Fibroblast of mammary gland (primary cell): Measurements from ENCODE around the gene C11orf52.

Source experiments
- DNase-seq: peaks from one replicate; pipeline ENCODE4 v3.0.0-alpha.2; 2010; ENCODE audit warnings: low read depth
- H3K4me3 ChIP-seq: 2 replicates; pipeline ENCODE4 v1.5.1; 2011; ENCODE audit warnings: low read depth, mild to moderate bottlenecking, low read length, moderate library complexity; ENCODE audit not compliant: control insufficient read depth
- CTCF ChIP-seq: conservative IDR thresholded peaks from 2 replicates; pipeline ENCODE4 v1.5.1; 2011; ENCODE audit warnings: low read depth, low read length, inconsistent platforms; ENCODE audit not compliant: control insufficient read depth, insufficient read depth

The C11orf52 gene

GRCh38 chr11:111913031-111913861 is 5.5 kb upstream of the C11orf52 start:
- no peak for TF ChIP-seq CTCF
- peak overlapping the region; percentile 24 for H3K4me3 ChIP-seq

DNA sequence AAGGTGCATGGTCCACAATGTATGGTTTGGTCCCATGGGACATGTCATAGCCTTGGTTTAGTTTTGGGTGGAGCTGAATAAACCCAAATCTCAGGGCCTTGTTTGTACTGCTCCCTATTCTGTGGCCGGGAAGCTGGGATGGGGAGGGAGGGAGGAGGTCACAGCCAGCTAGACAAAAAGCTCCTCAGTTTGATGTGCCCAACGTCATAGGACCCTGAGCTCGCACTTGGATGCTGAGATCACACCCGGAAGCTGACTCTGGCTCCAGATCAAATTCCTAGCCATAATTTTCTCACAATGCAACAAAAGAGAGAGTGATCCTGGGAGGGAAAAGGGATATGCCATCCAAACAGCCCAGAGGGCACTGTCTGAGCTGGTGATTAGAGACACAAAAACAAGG is 4.7 kb upstream of the C11orf52 start:
- no peak for TF ChIP-seq CTCF
- DNase-seq = peak; percentile 69
- no peak overlapping the region for H3K4me3 ChIP-seq

More at GRCh38 chr11:111913031-111913861, 5.5 kb upstream of the C11orf52 start:
- no peak for DNase-seq

GRCh38 chr11:111916768-111917167 is 1.9 kb upstream of the C11orf52 start:
- no peak for DNase-seq
- H3K4me3 ChIP-seq = no peak overlapping the region
- TF ChIP-seq CTCF = no peak

GRCh38 chr11:111917312-111917711 is 1.4 kb upstream of the C11orf52 start:
- no peak for DNase-seq
- no peak for TF ChIP-seq CTCF
- no peak overlapping the region for H3K4me3 ChIP-seq

DNA sequence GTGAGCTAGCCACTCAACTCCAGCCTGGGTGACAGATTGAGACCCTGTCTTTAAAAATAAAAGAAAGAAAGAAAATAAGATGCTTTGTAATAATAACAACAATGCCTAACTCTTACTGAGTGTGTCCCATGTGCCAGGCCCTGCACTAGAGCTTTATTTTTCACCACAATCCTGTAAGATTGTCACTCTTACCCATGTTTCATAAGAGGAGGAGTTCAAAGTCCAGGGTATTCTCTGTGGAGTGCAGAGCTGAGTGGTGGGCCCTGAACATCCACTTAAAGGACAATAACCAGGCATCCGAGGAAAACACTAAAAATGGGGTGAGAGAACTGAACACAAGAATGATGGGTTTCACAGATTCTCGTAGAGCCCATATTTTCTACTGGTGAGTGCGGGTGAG is 925 bp upstream of the C11orf52 start:
- no peak overlapping the region for H3K4me3 ChIP-seq
- DNase-seq = no peak
- TF ChIP-seq CTCF = no peak

DNA sequence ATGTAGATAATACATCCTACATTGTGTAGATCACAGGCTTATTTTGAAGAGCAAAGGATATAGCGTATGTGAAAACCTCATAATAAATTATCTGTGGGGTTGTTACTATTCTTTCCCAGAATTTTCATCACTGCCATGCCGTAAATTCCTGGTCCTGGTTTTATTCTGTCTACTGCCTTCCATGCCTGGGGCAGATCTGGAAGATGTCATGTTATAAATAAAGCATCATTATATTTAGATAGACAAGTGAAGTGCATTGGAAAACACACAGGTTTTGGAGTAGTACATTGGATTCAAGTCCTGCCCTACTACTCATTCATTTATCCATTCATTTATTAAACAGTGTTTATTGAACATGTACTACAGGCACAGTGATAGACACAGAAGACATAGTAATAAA is 2.2 kb downstream of the C11orf52 start:
- no peak overlapping the region for H3K4me3 ChIP-seq
- DNase-seq = no peak
- no peak for TF ChIP-seq CTCF

- no peak for DNase-seq
- no peak overlapping the region for H3K4me3 ChIP-seq
- no peak for TF ChIP-seq CTCF
These were observed 3.0 kb downstream of the C11orf52 start for GRCh38 chr11:111921541-111922230.
